ENCODE results near the gene ZNF527. TPM values are rescaled to one million over a fixed set of nuclear protein-coding genes. Genes with fewer than 3 reads are reported as not detected.

Gene ZNF527
- total and polyA plus RNA-seq, 12 donors: 2.5 to 7.9 (median 6.0) TPM

DNA sequence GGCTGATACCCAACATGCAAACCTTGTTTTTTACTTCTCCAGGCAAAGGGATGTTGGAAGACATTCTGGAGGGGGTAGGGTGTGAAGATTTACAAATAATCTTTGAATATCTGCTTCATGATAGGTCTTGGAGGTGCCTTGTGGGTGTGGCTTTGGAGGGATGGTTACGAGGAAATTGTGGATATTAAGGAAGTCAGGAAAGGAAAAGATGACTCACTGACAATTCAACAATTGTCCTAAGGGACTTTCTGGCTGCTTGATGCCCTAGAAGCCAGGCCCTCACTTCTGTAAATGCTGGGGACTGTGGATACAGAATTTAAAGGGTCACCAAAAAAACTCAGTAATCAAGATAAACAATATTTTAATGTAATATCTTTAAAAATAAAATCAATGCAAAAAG lies 37.4 kb upstream of the ZNF527 start:
- H3K27me3 ChIP-seq: no peaks in the 10 kb centered on the region
- peaks cover 0 to 6% (median 0%) of the 10 kb centered on the region in 11 donors for H3K9me3 ChIP-seq
- intact Hi-C loops (cut with DNase I): loop anchor here in 4 of 10 donors (5.0 to 10.0 kb wide), 3 partner anchors 39 to 131 kb away; partner anchors contain the start of genes ZNF527 (in 2 of the 4), ZNF569 (in 2 of the 4), ZNF570 (in 2 of the 4) and ZNF383 (in 1 of the 4)
- TF ChIP-seq, protein P1, sequence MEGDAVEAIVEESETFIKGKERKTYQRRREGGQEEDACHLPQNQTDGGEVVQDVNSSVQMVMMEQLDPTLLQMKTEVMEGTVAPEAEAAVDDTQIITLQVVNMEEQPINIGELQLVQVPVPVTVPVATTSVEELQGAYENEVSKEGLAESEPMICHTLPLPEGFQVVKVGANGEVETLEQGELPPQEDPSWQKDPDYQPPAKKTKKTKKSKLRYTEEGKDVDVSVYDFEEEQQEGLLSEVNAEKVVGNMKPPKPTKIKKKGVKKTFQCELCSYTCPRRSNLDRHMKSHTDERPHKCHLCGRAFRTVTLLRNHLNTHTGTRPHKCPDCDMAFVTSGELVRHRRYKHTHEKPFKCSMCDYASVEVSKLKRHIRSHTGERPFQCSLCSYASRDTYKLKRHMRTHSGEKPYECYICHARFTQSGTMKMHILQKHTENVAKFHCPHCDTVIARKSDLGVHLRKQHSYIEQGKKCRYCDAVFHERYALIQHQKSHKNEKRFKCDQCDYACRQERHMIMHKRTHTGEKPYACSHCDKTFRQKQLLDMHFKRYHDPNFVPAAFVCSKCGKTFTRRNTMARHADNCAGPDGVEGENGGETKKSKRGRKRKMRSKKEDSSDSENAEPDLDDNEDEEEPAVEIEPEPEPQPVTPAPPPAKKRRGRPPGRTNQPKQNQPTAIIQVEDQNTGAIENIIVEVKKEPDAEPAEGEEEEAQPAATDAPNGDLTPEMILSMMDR (IDR thresholded peaks at IDR 0.05): no peak
- WGBS, 2 donors: 38 to 50% methylated on average over 1 of the region's 1 CpG
- peaks cover 2 to 44% (median 23%) of the 10 kb centered on the region in 9 donors for H3K4me1 ChIP-seq
- H3K36me3 ChIP-seq: peaks cover 0 to 31% (median 2%) of the 10 kb centered on the region in 9 donors
- peak overlapping the region in 4 of 10 donors; percentile 82 to 94 (median 92) for H3K27ac ChIP-seq
- no peak for ATAC-seq
- no peak for DNase-seq
- H3K4me3 ChIP-seq: peak overlapping the region in 6 of 10 donors; percentile 67 to 98 (median 82)

DNA sequence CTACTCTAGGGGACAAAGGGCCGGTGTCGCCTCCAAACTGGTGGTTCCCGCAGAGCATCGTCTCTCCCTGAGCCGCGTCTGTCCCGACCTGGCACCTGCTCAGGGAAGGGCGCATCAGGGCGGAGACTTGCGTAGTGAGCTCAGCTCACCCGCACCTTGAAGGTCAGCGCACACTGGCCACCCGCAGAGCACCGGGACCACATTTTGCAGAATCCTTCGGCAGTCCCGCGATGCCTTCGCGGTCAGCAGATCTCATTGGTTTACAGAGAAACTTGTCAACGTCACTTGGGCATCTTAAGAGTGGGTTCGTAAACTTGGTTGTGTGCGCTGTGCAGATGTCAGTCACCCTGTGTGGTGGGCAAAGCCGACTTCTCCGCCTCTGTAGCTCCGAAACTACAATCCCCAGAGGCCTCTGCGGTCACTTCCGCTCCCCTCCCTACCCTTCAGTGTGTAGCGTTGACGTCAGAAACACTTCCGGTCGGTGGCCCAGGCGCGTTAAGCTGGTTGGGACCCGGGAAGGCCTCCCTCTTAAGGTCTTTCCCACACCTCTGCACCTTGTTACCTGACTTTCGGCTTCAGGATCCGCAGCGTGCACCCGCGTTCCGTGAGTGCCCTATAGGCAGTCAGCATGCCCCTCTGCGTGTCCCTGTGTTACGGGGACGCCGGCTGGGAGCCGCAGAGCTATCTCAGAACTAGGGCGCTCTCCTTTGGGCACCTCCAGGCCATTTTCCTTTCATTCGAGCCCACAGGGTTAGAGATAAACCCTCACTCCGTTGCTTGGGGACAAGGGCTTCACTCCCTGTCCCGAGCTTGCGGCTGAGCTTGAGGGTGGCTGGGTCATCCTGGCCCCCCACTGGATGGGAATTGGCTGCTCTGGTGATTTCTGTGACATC lies 36.5 kb upstream of the ZNF527 start:
- intact Hi-C loops (cut with DNase I): loop anchor here in 5 of 10 donors (1.0 to 10.0 kb wide), 6 partner anchors 14 to 133 kb away; partner anchors contain the start of genes ZNF569 (in 3 of the 5), ZNF527 (in 2 of the 5), ZNF570 (in 2 of the 5) and ZNF383 (in 1 of the 5)
- ATAC-seq: peak; percentile 97 to 99 (median 99)
- DNase-seq: peak; percentile 90 to 95
- peak overlapping the region; percentile 58 to 98 (median 78) for H3K4me3 ChIP-seq
- 1 to 2% methylated on average over 50 of the region's 50 CpGs for WGBS, 2 donors
- TF ChIP-seq, protein P1 (IDR thresholded peaks at IDR 0.05): no peak
- peaks cover 0 to 6% (median 0%) of the 10 kb centered on the region in 11 donors for H3K9me3 ChIP-seq
- H3K4me1 ChIP-seq: peaks cover 2 to 51% (median 27%) of the 10 kb centered on the region in 9 donors
- H3K27me3 ChIP-seq: no peaks in the 10 kb centered on the region
- H3K27ac ChIP-seq: peak overlapping the region; percentile 5 to 94 (median 88)
- peaks cover 0 to 26% (median 0%) of the 10 kb centered on the region in 9 donors for H3K36me3 ChIP-seq

DNA sequence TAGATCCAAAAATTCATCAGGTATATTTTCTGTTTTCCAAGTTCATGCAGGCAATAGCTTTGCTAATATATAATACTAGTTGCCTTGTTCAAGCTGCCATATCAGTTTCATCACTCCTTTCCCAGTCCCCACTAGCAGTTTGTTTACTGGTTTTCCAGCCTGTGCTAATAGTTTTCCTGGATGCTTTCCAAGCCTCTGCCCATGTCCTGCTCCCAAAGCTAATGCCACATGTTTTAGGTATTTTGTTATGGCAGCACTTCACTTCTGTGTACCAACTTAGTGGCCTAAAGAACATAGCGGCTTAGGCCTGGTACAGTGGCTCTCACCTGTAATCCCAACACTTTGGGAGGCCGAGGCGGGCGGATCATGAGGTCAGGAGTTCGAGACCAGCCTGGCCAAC lies 28.1 kb upstream of the ZNF527 start:
- ATAC-seq: peak in 2 of 8 donors; percentile 17 to 76
- intact Hi-C loops (cut with DNase I): no loop called here
- Histone ChIP-seq H3K27me3 (no peaks in the 10 kb centered on the region), H3K4me3 (no peak overlapping the region), H3K36me3 (peaks cover 0 to 63% (median 12%) of the 10 kb centered on the region in 9 donors), H3K27ac (peak overlapping the region in 1 of 10 donors; percentile 12), H3K9me3 (peaks cover 0 to 24% (median 0%) of the 10 kb centered on the region in 11 donors), H3K4me1 (peaks cover 0 to 53% (median 21%) of the 10 kb centered on the region in 9 donors)
- TF ChIP-seq, protein P1 (IDR thresholded peaks at IDR 0.05): no peak
- DNase-seq: no peak
- WGBS, 2 donors: 94 to 95% methylated on average over 5 of the region's 5 CpGs

DNA sequence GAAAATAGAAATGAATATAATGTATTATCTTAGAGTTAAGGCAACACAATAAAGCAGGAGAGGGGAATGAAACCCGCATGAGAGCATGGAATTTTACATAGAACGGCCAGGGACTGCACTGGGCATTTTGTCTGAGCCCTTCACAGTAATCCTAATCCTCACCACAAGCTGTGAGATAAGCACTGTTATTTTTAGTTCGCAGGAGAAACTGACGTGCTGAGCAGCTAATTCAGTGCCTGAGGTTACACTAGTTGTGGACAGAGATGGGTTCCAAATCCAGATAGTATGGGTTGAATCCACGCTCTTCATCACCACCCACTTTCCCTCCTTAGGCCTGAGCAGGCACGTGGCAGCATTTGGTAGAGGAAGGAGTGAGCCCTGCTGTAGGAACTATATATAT lies 24.8 kb upstream of the ZNF527 start:
- intact Hi-C loops (cut with DNase I): no loop called here
- WGBS, 2 donors: 36 to 66% methylated on average over 6 of the region's 6 CpGs
- H3K4me3 ChIP-seq: no peak overlapping the region
- peaks cover 0 to 84% (median 34%) of the 10 kb centered on the region in 9 donors for H3K36me3 ChIP-seq
- H3K9me3 ChIP-seq: peaks cover 0 to 14% (median 0%) of the 10 kb centered on the region in 11 donors
- ATAC-seq: peak in 7 of 8 donors; percentile 42 to 84 (median 66)
- peak overlapping the region in 7 of 10 donors; percentile 0 to 69 (median 48) for H3K27ac ChIP-seq
- TF ChIP-seq, protein P1 (IDR thresholded peaks at IDR 0.05): no peak
- H3K27me3 ChIP-seq: no peaks in the 10 kb centered on the region
- peaks cover 0 to 31% (median 5%) of the 10 kb centered on the region in 9 donors for H3K4me1 ChIP-seq
- DNase-seq: no peak

Measured in heart right ventricle (tissue), 16 donors.